ENCODE data around the gene RARS2. TPM values are rescaled to one million over a fixed set of nuclear protein-coding genes. Genes with fewer than 3 reads are reported as not detected.

RARS2 gene, protein sequence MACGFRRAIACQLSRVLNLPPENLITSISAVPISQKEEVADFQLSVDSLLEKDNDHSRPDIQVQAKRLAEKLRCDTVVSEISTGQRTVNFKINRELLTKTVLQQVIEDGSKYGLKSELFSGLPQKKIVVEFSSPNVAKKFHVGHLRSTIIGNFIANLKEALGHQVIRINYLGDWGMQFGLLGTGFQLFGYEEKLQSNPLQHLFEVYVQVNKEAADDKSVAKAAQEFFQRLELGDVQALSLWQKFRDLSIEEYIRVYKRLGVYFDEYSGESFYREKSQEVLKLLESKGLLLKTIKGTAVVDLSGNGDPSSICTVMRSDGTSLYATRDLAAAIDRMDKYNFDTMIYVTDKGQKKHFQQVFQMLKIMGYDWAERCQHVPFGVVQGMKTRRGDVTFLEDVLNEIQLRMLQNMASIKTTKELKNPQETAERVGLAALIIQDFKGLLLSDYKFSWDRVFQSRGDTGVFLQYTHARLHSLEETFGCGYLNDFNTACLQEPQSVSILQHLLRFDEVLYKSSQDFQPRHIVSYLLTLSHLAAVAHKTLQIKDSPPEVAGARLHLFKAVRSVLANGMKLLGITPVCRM
- total RNA-seq: 10 to 100 TPM; 32.1 to 49.2 (median 34.4) TPM

DNA sequence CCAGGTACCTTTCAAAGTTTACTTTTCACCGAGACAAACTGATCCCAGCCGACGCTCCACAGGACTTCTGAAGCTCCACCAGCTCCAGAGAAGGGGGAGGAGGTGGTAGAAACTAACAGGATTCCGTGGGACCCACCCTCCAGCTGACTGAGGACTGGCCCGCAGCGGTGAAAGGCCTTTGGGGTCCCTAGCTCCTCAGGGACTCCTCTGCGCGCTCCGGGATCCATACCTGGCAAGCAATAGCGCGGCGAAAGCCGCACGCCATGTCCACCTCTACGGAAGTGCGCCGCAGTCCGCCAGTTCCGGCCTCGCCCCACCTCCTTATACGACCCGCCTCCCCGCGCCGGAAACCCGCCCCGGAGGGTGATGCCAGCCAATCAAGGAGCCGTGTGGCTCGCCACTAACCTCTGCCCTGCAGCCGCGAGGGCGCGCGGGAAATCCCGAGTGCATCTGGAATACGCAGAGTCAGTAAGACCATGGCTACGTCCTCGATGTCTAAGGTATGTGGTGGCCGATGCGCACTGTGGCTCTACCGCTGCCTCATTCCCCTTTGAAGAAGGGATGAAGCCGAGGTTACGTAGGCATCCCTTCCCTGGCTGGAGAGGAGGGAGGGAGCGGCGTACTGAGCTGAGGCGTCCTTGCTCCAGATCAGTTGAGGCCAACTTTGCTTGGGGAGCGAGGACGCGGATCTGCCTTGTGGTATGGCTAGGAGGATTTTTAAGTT is at the start of gene RARS2, which contains the start of gene ORC3:
Gene RARS2, minus strand, starts transcription at position 295 of the 724 bp plus-strand sequence. Its CDS starts 30 bp downstream, at position 265.
Gene ORC3, plus strand, starts transcription at position 443 of the 724 bp plus-strand sequence. Its CDS starts 34 bp downstream, at position 477.
- TF ChIP-seq CTCF (IDR thresholded peaks at IDR 0.05; ENCODE audit: low read depth): no peak

DNA sequence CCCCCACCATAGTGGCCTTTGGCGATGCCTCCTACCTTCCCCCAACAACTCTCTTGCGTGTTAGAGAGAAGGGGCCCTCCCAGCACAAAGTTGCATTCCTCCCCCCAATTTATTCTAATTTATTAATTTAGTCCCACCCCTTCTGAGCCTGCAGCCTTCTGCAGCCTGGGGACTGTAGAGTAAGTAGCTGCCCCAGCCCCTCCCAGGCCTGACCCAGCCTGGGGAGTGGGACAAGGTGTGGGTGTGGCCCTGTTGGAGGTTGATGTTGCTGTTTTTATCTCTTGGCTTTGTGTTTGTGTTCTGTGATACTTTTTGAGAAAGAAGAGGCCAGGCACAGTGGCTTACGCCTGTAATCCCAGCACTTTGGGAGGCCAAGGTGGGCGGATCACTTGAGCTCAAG is 49.6 kb upstream of the RARS2 start:
- no peak for TF ChIP-seq CTCF (IDR thresholded peaks at IDR 0.05; ENCODE audit: low read depth)

DNA sequence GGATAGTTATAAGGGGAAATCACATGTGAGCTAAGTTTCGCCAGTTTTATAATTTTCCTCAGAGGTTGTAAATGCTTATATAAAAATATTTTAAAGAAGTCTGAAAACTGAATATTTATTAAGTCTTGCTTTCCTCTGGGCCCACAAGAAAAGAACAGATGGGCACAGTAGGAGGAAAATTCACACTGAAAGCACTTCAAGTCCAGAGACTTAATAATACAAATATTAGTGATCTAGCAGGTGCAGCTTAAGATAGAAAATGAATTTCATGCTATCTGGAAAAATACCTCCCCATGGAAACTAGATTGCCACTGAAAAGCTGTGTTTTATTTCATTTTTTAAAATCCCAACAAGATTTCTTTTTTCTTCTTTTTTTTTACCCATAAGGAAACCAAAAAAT is 47.3 kb upstream of the RARS2 start:
- no peak for TF ChIP-seq CTCF (IDR thresholded peaks at IDR 0.05; ENCODE audit: low read depth)

GRCh38 chr6:87636315-87636714 is 46.5 kb upstream of the RARS2 start:
- no peak for TF ChIP-seq CTCF (IDR thresholded peaks at IDR 0.05; ENCODE audit: low read depth)

DNA sequence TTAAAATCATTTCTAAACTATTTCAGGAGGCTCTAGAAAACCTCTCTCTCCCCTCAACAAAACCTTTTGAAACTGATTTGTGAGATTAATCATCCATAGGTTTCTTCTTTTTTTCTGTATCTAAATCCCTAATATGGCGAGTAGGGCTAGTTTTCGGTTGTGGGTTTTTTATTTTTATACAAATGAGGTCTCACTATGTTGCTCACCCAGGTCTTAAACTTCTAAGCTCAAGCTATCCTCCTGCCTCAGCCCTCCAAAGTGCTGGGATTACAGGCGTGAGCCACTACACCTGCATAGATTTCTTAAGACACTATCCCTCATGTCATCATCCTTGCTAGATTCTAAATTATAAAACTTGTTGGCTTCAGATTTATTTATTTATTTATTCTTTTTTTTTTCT is 44.1 kb upstream of the RARS2 start:
- no peak for TF ChIP-seq CTCF (IDR thresholded peaks at IDR 0.05; ENCODE audit: low read depth)

DNA sequence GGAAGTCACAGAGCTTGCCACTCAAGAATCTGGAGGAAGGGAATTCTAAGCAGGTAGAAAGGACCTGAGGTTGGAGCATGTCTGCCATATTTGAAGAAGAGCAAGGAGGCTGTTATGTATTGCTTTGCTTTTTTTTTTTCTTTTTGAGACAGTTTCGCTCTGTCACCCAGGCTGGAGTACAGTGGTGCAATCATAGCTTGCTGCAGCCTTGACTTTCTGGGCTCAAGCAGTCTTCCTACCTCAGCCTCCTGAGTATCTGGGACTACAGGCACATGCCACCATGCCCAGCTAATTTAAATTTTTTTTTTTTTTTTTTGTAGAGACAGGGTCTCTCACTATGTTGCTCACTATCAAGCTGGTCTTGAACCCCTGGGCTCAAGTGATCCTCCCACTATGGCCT is 41.0 kb upstream of the RARS2 start:
- TF ChIP-seq CTCF (IDR thresholded peaks at IDR 0.05; ENCODE audit: low read depth): no peak

- TF ChIP-seq CTCF (IDR thresholded peaks at IDR 0.05; ENCODE audit: low read depth): no peak
Measured at GRCh38 chr6:87628881-87629280, 39.1 kb upstream of the RARS2 start.

Data from subcutaneous adipose tissue (tissue), 4 donors.